Dendritic cell treated with granulocyte-macrophage colony-stimulating factor and Interleukin-4, amounts not matched to agents 40 ng/mL and 50 ng/mL, for 4 days (primary cell): ENCODE data around the gene SIL1.
"Not testable (repeated sequence)": the region's sequence is repeated elsewhere in the genome, so short reads cannot be mapped to it uniquely, and the experiment has no call there.

ENCODE experiments used
- H3K27ac Mint-ChIP-seq: one replicate; pipeline ENCODE4 v1.8.0; 2022; ENCODE audit warnings: mild to moderate bottlenecking, mixed read lengths
- H3K27me3 Mint-ChIP-seq: one replicate; pipeline ENCODE4 v1.8.0; 2022; ENCODE audit warnings: mild to moderate bottlenecking, mixed read lengths
- H3K36me3 Mint-ChIP-seq: one replicate; pipeline ENCODE4 v1.8.0; 2022; ENCODE audit warnings: low read depth, mixed read lengths
- H3K4me1 Mint-ChIP-seq: one replicate; pipeline ENCODE4 v1.8.0; 2022; ENCODE audit warnings: low read depth, mixed read lengths
- H3K4me3 Mint-ChIP-seq: one replicate; pipeline ENCODE4 v1.8.0; 2022; ENCODE audit warnings: mild to moderate bottlenecking, moderate library complexity, mixed read lengths
- H3K9me3 Mint-ChIP-seq: one replicate; pipeline ENCODE4 v1.8.0; 2022; ENCODE audit warnings: mixed read lengths
- intact Hi-C: fragments of 100-400 bp; cut with micrococcal nuclease; formaldehyde crosslinking; loops from one replicate; pipeline ENCODE4 v1.15.0; 2022

The SIL1 gene

GRCh38 chr5:139063664-139064054 lies 134.5 kb downstream of the SIL1 start:
- peaks cover 12% of the 10 kb centered on the region for H3K36me3 Mint-ChIP-seq
- no peaks in the 10 kb centered on the region for H3K9me3 Mint-ChIP-seq
- H3K4me3 Mint-ChIP-seq = no peak overlapping the region
- no peak overlapping the region for H3K27ac Mint-ChIP-seq
- intact Hi-C loops = no loop called here
- no peaks in the 10 kb centered on the region for H3K27me3 Mint-ChIP-seq
- H3K4me1 Mint-ChIP-seq = peaks cover 23% of the 10 kb centered on the region

GRCh38 chr5:139062910-139063663 lies 135.1 kb downstream of the SIL1 start:
- Mint-ChIP-seq H3K4me3 (no peak overlapping the region), H3K27ac (no peak overlapping the region), H3K36me3 (peaks cover 12% of the 10 kb centered on the region), H3K9me3 (no peaks in the 10 kb centered on the region), H3K27me3 (no peaks in the 10 kb centered on the region), H3K4me1 (peaks cover 24% of the 10 kb centered on the region)
- intact Hi-C loops = no loop called here

- H3K27me3 Mint-ChIP-seq = no peaks in the 10 kb centered on the region
- H3K4me1 Mint-ChIP-seq = peaks cover 23% of the 10 kb centered on the region
- H3K4me3 Mint-ChIP-seq = no peak overlapping the region
- H3K9me3 Mint-ChIP-seq = no peaks in the 10 kb centered on the region
- H3K36me3 Mint-ChIP-seq = peaks cover 12% of the 10 kb centered on the region
- intact Hi-C loops = no loop called here
- no peak overlapping the region for H3K27ac Mint-ChIP-seq
These were observed 136.3 kb downstream of the SIL1 start for GRCh38 chr5:139061856-139062255.

GRCh38 chr5:139061274-139061673 lies 136.9 kb downstream of the SIL1 start:
- intact Hi-C loops = no loop called here
- H3K36me3 Mint-ChIP-seq = peaks cover 10% of the 10 kb centered on the region
- no peak overlapping the region for H3K27ac Mint-ChIP-seq
- H3K4me1 Mint-ChIP-seq = peaks cover 17% of the 10 kb centered on the region
- H3K9me3 Mint-ChIP-seq = no peaks in the 10 kb centered on the region
- no peak overlapping the region for H3K4me3 Mint-ChIP-seq
- H3K27me3 Mint-ChIP-seq = no peaks in the 10 kb centered on the region

- H3K4me3 Mint-ChIP-seq = no peak overlapping the region
- H3K36me3 Mint-ChIP-seq = no peaks in the 10 kb centered on the region
- H3K4me1 Mint-ChIP-seq = peaks cover 11% of the 10 kb centered on the region
- no peak overlapping the region for H3K27ac Mint-ChIP-seq
- intact Hi-C loops = no loop called here
- H3K27me3 Mint-ChIP-seq = no peaks in the 10 kb centered on the region
- H3K9me3 Mint-ChIP-seq = no peaks in the 10 kb centered on the region
These were observed 140.0 kb downstream of the SIL1 start for GRCh38 chr5:139058121-139058520.

- H3K36me3 Mint-ChIP-seq, H3K4me3 Mint-ChIP-seq, intact Hi-C loops, H3K27ac Mint-ChIP-seq, H3K9me3 Mint-ChIP-seq, H3K27me3 Mint-ChIP-seq: not testable (repeated sequence)
- H3K4me1 Mint-ChIP-seq = peaks cover 11% of the 10 kb centered on the region
These were observed 140.9 kb downstream of the SIL1 start for GRCh38 chr5:139057045-139057939.

GRCh38 chr5:139052975-139053374 lies 145.2 kb downstream of the SIL1 start:
- no peak overlapping the region for H3K27ac Mint-ChIP-seq
- H3K36me3 Mint-ChIP-seq = peaks cover 5% of the 10 kb centered on the region
- H3K4me1 Mint-ChIP-seq = peaks cover under 1% of the 10 kb centered on the region
- no peak overlapping the region for H3K4me3 Mint-ChIP-seq
- H3K27me3 Mint-ChIP-seq = no peaks in the 10 kb centered on the region
- no peaks in the 10 kb centered on the region for H3K9me3 Mint-ChIP-seq
- intact Hi-C loops = no loop called here

GRCh38 chr5:139051392-139051791 lies 146.8 kb downstream of the SIL1 start:
- Mint-ChIP-seq H3K36me3 (peaks cover 10% of the 10 kb centered on the region), H3K27me3 (no peaks in the 10 kb centered on the region), H3K27ac (no peak overlapping the region), H3K9me3 (no peaks in the 10 kb centered on the region), H3K4me3 (no peak overlapping the region), H3K4me1 (no peaks in the 10 kb centered on the region)
- intact Hi-C loops = no loop called here

- Mint-ChIP-seq H3K36me3 (peaks cover 10% of the 10 kb centered on the region), H3K27me3 (no peaks in the 10 kb centered on the region), H3K4me3 (no peak overlapping the region), H3K4me1 (no peaks in the 10 kb centered on the region), H3K9me3 (no peaks in the 10 kb centered on the region), H3K27ac (no peak overlapping the region)
- intact Hi-C loops = no loop called here
These were observed 147.7 kb downstream of the SIL1 start for GRCh38 chr5:139050432-139050831.

- Mint-ChIP-seq H3K36me3 (peaks cover 10% of the 10 kb centered on the region), H3K27ac (no peak overlapping the region), H3K4me3 (no peak overlapping the region), H3K27me3 (no peaks in the 10 kb centered on the region), H3K4me1 (no peaks in the 10 kb centered on the region), H3K9me3 (no peaks in the 10 kb centered on the region)
- intact Hi-C loops = no loop called here
These were observed 148.4 kb downstream of the SIL1 start for GRCh38 chr5:139049780-139050179.

GRCh38 chr5:139046551-139046950 lies 151.6 kb downstream of the SIL1 start:
- H3K4me1 Mint-ChIP-seq = no peaks in the 10 kb centered on the region
- no peaks in the 10 kb centered on the region for H3K9me3 Mint-ChIP-seq
- no peak overlapping the region for H3K4me3 Mint-ChIP-seq
- no peaks in the 10 kb centered on the region for H3K27me3 Mint-ChIP-seq
- H3K27ac Mint-ChIP-seq = no peak overlapping the region
- H3K36me3 Mint-ChIP-seq = peaks cover 10% of the 10 kb centered on the region
- intact Hi-C loops = no loop called here

GRCh38 chr5:139043157-139043905 lies 154.8 kb downstream of the SIL1 start:
- Mint-ChIP-seq H3K9me3 (no peaks in the 10 kb centered on the region), H3K4me3 (no peak overlapping the region), H3K4me1 (peaks cover 10% of the 10 kb centered on the region), H3K27ac (no peak overlapping the region), H3K36me3 (peaks cover 5% of the 10 kb centered on the region), H3K27me3 (no peaks in the 10 kb centered on the region)
- intact Hi-C loops = no loop called here

- Mint-ChIP-seq H3K36me3 (peaks cover 19% of the 10 kb centered on the region), H3K27ac (no peak overlapping the region), H3K9me3 (no peaks in the 10 kb centered on the region), H3K4me3 (no peak overlapping the region), H3K27me3 (no peaks in the 10 kb centered on the region), H3K4me1 (peaks cover 11% of the 10 kb centered on the region)
- intact Hi-C loops = no loop called here
These were observed 158.1 kb downstream of the SIL1 start for GRCh38 chr5:139040081-139040480.
